AG08395 (cell line): ENCODE data around the gene SERPINA12.
"Not testable (repeated sequence)": the region's sequence is repeated elsewhere in the genome, so short reads cannot be mapped to it uniquely, and the experiment has no call there.

ENCODE experiments used
- DNase-seq: peaks from one replicate; pipeline ENCODE4 v3.0.0; 2012; ENCODE audit warnings: mixed read lengths, low spot score

Gene SERPINA12

GRCh38 chr14:94536836-94537235 lies 27.6 kb upstream of the SERPINA12 start:
- DNase-seq = no peak

- no peak for DNase-seq
These were observed 26.2 kb upstream of the SERPINA12 start for GRCh38 chr14:94535506-94535905.

GRCh38 chr14:94532447-94532846 lies 23.2 kb upstream of the SERPINA12 start:
- DNase-seq = no peak

- DNase-seq = no peak
These were observed 21.9 kb upstream of the SERPINA12 start for GRCh38 chr14:94531187-94531586.

GRCh38 chr14:94524093-94524492 lies 14.8 kb upstream of the SERPINA12 start:
- DNase-seq = no peak

- DNase-seq = no peak
These were observed 14.0 kb upstream of the SERPINA12 start for GRCh38 chr14:94523265-94523664.

GRCh38 chr14:94522115-94522724 lies 13.0 kb upstream of the SERPINA12 start:
- DNase-seq = no peak

GRCh38 chr14:94521375-94522114 lies 12.3 kb upstream of the SERPINA12 start:
- DNase-seq = no peak

- no peak for DNase-seq
These were observed 8.5 kb upstream of the SERPINA12 start for GRCh38 chr14:94517641-94518257.

GRCh38 chr14:94517248-94517640 lies 8.0 kb upstream of the SERPINA12 start:
- DNase-seq = no peak

- DNase-seq = no peak
These were observed 6.6 kb upstream of the SERPINA12 start for GRCh38 chr14:94515856-94516255.

GRCh38 chr14:94515426-94515825 lies 6.2 kb upstream of the SERPINA12 start:
- no peak for DNase-seq

- no peak for DNase-seq
These were observed 5.1 kb upstream of the SERPINA12 start for GRCh38 chr14:94514351-94514750.

- not testable (repeated sequence) for DNase-seq
These were observed 1.2 kb upstream of the SERPINA12 start for GRCh38 chr14:94510481-94510880.

GRCh38 chr14:94505641-94506040 lies 3.6 kb downstream of the SERPINA12 start:
- no peak for DNase-seq

- DNase-seq = no peak
These were observed 4.1 kb downstream of the SERPINA12 start for GRCh38 chr14:94505206-94505605.

GRCh38 chr14:94501588-94502516 lies 7.4 kb downstream of the SERPINA12 start:
- DNase-seq = no peak

- no peak for DNase-seq
These were observed 9.0 kb downstream of the SERPINA12 start for GRCh38 chr14:94500264-94500663.

- DNase-seq = no peak
These were observed 9.6 kb downstream of the SERPINA12 start for GRCh38 chr14:94499673-94500072.

GRCh38 chr14:94498215-94498614 lies 11.1 kb downstream of the SERPINA12 start:
- no peak for DNase-seq

- no peak for DNase-seq
These were observed 15.2 kb downstream of the SERPINA12 start for GRCh38 chr14:94494085-94494484.

GRCh38 chr14:94491511-94491910 lies 17.8 kb downstream of the SERPINA12 start:
- DNase-seq = no peak
